ENCODE data around the gene CCL26. TPM values are rescaled to one million over a fixed set of nuclear protein-coding genes. Genes with fewer than 3 reads are reported as not detected.

CCL26 gene
- total and polyA plus RNA-seq, 4 donors = 1.4 TPM; not detected in 3

DNA sequence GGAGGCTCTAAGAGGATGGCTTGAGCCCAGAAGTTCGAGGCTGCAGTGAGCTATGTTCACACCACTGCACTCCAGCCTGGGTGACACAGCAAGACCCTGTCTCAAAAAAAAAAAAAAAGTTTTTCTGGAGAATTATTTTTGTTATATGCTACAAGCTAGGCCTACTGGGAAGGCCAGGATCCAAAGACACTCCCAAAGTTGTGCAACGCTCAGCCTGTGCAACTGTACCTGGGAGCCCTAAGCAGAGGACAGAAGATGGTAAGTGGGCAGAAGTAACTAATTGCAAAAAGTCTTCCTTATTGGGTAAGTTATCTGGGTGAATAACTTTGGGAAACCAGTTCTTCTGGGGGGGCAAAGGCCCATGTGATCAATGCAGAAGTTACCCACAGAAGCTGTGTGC lies 50.6 kb downstream of the CCL26 start:
- no peaks in the 10 kb centered on the region for H3K4me1 ChIP-seq (ENCODE audit: control insufficient read depth, insufficient read depth, low read length)
- H3K27ac ChIP-seq (ENCODE audit: low read depth, low read length) = no peak overlapping the region
- H3K4me3 ChIP-seq (ENCODE audit: low read depth, low read length) = no peak overlapping the region
- WGBS (ENCODE audit: insufficient coverage) = 83% methylated on average over 1 of the region's 2 CpGs
- no peaks in the 10 kb centered on the region for H3K27me3 ChIP-seq (ENCODE audit: control insufficient read depth, insufficient read depth, low read length)
- no peak for DNase-seq (ENCODE audit: low read depth in 4 of 6, low spot score in 6 of 6)
- H3K9me3 ChIP-seq (ENCODE audit: control insufficient read depth, insufficient read depth, low read length) = no peaks in the 10 kb centered on the region
- H3K36me3 ChIP-seq (ENCODE audit: control insufficient read depth, insufficient read depth, low read length) = peaks cover 5% of the 10 kb centered on the region

DNA sequence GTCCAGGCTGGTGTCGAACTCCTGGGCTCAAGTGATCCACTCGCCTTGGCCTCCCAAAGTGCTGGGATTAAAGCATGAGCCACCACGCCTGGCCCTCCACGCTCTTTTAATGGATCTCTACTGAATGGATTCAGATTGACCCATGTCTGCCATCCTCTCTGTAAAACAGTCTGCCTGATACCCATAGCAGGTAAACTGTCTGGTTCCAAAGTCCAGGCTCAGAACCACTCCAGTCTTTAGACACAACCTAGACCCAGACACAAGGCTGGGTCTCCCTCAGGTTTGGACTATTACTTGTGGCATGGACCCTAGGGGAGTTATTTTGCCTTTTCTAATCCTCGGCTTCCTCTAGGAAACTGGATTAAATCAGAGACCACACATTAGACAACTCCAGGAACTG lies 52.4 kb downstream of the CCL26 start:
- H3K4me1 ChIP-seq (ENCODE audit: control insufficient read depth, insufficient read depth, low read length) = no peaks in the 10 kb centered on the region
- 97% methylated on average over 4 of the region's 5 CpGs for WGBS (ENCODE audit: insufficient coverage)

More for the DNA sequence above, 52.4 kb downstream of the CCL26 start:
- Histone ChIP-seq H3K27ac (ENCODE audit: low read depth, low read length) (no peak overlapping the region), H3K36me3 (ENCODE audit: control insufficient read depth, insufficient read depth, low read length) (peaks cover 5% of the 10 kb centered on the region), H3K27me3 (ENCODE audit: control insufficient read depth, insufficient read depth, low read length) (no peaks in the 10 kb centered on the region), H3K9me3 (ENCODE audit: control insufficient read depth, insufficient read depth, low read length) (no peaks in the 10 kb centered on the region), H3K4me3 (ENCODE audit: low read depth, low read length) (no peak overlapping the region)
- no peak for DNase-seq (ENCODE audit: low read depth in 4 of 6, low spot score in 6 of 6)

Other genes with a start within 250 kb of the CCL26 start
- 10 to 100 TPM; 26.0 to 29.9 TPM for gene HIP1, start 33.3 kb downstream of the CCL26 start, total RNA-seq
- gene HIP1, start 33.3 kb downstream of the CCL26 start, polyA plus RNA-seq (ENCODE audit: insufficient read length in 2 of 2) = 10 to 100 TPM; 40.8 to 44.0 TPM
- not detected for gene CCL24, start 41.6 kb upstream of the CCL26 start, total RNA-seq
- gene CCL24, start 41.6 kb upstream of the CCL26 start, polyA plus RNA-seq (ENCODE audit: insufficient read length in 2 of 2) = not detected
- gene RHBDD2, start 106.8 kb upstream of the CCL26 start, total RNA-seq = 10 to 100 TPM; 57.2 to 60.8 TPM
- 100 to 1,000 TPM; 167 to 169 TPM for gene RHBDD2, start 106.8 kb upstream of the CCL26 start, polyA plus RNA-seq (ENCODE audit: insufficient read length in 2 of 2)
- 10 to 100 TPM; 40.3 to 66.5 TPM for gene POR, start 142.9 kb upstream of the CCL26 start, total RNA-seq
- 10 to 100 TPM; 77.8 to 86.7 TPM for gene POR, start 142.9 kb upstream of the CCL26 start, polyA plus RNA-seq (ENCODE audit: insufficient read length in 2 of 2)
- 10 to 100 TPM; 17.2 to 29.3 TPM for gene TMEM120A, start 222.4 kb upstream of the CCL26 start, total RNA-seq
- gene TMEM120A, start 222.4 kb upstream of the CCL26 start, polyA plus RNA-seq (ENCODE audit: insufficient read length in 2 of 2) = 100 to 1,000 TPM in 1 of 2 donors, 10 to 100 TPM in 1; 95.4 to 104 TPM

Measured in spinal cord (tissue), 10 donors.